ENCODE data around the gene SGCA.
A peak's percentile ranks its signal among the peaks of the same experiment; 100 is the strongest.

The SGCA gene

DNA sequence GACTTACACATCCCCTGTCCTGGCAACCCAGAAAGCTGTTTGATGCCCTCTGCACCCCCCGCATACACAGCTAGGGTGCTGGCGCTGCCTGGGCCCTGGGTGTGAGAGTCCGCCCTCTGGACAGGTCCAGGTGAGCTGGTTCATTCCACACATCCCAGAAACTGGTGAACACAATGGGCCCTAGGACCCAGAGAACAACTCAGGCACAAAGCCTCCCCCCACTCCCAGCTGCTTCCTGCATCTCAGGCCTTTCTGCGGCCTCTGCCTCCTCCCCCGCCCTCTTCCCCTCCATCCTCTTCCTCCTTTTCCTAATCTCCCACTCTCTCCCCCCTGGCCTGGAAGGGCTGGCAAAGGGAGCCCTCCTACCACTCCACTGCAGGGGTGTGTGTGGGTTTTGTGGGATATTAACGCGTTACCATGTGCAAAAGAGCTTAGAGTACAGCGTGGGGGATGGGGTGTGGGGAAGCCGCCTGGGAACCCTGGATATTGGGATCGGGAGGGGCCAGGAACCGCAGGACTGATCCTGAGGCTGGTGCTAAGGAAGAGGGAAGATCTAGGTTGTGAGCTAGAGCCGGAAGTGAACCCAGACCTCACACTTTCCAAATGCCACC lies 13.8 kb upstream of the SGCA start (continued):
- TF ChIP-seq, protein P1, sequence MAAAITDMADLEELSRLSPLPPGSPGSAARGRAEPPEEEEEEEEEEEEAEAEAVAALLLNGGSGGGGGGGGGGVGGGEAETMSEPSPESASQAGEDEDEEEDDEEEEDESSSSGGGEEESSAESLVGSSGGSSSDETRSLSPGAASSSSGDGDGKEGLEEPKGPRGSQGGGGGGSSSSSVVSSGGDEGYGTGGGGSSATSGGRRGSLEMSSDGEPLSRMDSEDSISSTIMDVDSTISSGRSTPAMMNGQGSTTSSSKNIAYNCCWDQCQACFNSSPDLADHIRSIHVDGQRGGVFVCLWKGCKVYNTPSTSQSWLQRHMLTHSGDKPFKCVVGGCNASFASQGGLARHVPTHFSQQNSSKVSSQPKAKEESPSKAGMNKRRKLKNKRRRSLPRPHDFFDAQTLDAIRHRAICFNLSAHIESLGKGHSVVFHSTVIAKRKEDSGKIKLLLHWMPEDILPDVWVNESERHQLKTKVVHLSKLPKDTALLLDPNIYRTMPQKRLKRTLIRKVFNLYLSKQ (tag by site-specific recombination; IDR thresholded peaks at IDR 0.05; ENCODE audit: borderline replicate concordance) = no peak
- TF ChIP-seq HOXD13 (CRISPR knock-in tag; IDR thresholded peaks at IDR 0.05; ENCODE audit: borderline replicate concordance) (no peak), ZNF324 (tag by site-specific recombination; IDR thresholded peaks at IDR 0.05) (peak; percentile 95), ZSCAN16 (tag by site-specific recombination; IDR thresholded peaks at IDR 0.05) (0 out of 2 replicates have a peak, but pooled peaks have one; percentile 47), SP3 (tag by site-specific recombination; IDR thresholded peaks at IDR 0.05) (peak; percentile 89), ZNF76 (tag by site-specific recombination; IDR thresholded peaks at IDR 0.05; ENCODE audit: borderline replicate concordance, low read depth) (peak; percentile 88), ZNF239 (tag by site-specific recombination; IDR thresholded peaks at IDR 0.05) (no peak), KLF10 (tag by site-specific recombination; IDR thresholded peaks at IDR 0.05) (peak; percentile 49; the same call in 1 of the 2 replicates), ZFHX2 (tag by site-specific recombination; conservative IDR thresholded peaks at IDR 0.05) (peak; percentile 99), ZNF560 (tag by site-specific recombination; IDR thresholded peaks at IDR 0.05; ENCODE audit: borderline replicate concordance) (no peak), ZNF292 (tag by site-specific recombination; IDR thresholded peaks at IDR 0.05; ENCODE audit: borderline replicate concordance, low read depth) (no peak), ZNF600 (tag by site-specific recombination; IDR thresholded peaks at IDR 0.05) (peak; percentile 51), SETDB1 (IDR thresholded peaks at IDR 0.05; ENCODE audit: insufficient read length, low read length) (no peak), ZNF426 (tag by site-specific recombination; IDR thresholded peaks at IDR 0.05) (no peak), KLF7 (tag by site-specific recombination; IDR thresholded peaks at IDR 0.05; ENCODE audit: borderline replicate concordance) (peak; percentile 79; the same call in 1 of the 2 replicates), KLF1 (tag by site-specific recombination; IDR thresholded peaks at IDR 0.05) (peak; percentile 62; the same call in 1 of the 2 replicates), ZNF433 (tag by site-specific recombination; IDR thresholded peaks at IDR 0.05; ENCODE audit: low read depth) (no peak), ZNF830 (tag by site-specific recombination; IDR thresholded peaks at IDR 0.05; ENCODE audit: low read depth) (no peak), ZNF654 (tag by site-specific recombination; IDR thresholded peaks at IDR 0.05; ENCODE audit: low read depth) (no peak), ZNF585B (tag by site-specific recombination; IDR thresholded peaks at IDR 0.05) (no peak), KLF16 (tag by site-specific recombination; IDR thresholded peaks at IDR 0.05) (peak; percentile 92), ZEB2 (tag by site-specific recombination; IDR thresholded peaks at IDR 0.05) (peak; percentile 69)
- TF ChIP-seq, protein P2, sequence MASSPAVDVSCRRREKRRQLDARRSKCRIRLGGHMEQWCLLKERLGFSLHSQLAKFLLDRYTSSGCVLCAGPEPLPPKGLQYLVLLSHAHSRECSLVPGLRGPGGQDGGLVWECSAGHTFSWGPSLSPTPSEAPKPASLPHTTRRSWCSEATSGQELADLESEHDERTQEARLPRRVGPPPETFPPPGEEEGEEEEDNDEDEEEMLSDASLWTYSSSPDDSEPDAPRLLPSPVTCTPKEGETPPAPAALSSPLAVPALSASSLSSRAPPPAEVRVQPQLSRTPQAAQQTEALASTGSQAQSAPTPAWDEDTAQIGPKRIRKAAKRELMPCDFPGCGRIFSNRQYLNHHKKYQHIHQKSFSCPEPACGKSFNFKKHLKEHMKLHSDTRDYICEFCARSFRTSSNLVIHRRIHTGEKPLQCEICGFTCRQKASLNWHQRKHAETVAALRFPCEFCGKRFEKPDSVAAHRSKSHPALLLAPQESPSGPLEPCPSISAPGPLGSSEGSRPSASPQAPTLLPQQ (tag by site-specific recombination; IDR thresholded peaks at IDR 0.05) = peak; percentile 76
- TF ChIP-seq, protein P3, sequence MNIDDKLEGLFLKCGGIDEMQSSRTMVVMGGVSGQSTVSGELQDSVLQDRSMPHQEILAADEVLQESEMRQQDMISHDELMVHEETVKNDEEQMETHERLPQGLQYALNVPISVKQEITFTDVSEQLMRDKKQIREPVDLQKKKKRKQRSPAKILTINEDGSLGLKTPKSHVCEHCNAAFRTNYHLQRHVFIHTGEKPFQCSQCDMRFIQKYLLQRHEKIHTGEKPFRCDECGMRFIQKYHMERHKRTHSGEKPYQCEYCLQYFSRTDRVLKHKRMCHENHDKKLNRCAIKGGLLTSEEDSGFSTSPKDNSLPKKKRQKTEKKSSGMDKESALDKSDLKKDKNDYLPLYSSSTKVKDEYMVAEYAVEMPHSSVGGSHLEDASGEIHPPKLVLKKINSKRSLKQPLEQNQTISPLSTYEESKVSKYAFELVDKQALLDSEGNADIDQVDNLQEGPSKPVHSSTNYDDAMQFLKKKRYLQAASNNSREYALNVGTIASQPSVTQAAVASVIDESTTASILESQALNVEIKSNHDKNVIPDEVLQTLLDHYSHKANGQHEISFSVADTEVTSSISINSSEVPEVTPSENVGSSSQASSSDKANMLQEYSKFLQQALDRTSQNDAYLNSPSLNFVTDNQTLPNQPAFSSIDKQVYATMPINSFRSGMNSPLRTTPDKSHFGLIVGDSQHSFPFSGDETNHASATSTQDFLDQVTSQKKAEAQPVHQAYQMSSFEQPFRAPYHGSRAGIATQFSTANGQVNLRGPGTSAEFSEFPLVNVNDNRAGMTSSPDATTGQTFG (tag by site-specific recombination; IDR thresholded peaks at IDR 0.05; ENCODE audit: borderline replicate concordance) = 0 out of 2 replicates have a peak, but pooled peaks have one; percentile 6
- TF ChIP-seq, protein P4, sequence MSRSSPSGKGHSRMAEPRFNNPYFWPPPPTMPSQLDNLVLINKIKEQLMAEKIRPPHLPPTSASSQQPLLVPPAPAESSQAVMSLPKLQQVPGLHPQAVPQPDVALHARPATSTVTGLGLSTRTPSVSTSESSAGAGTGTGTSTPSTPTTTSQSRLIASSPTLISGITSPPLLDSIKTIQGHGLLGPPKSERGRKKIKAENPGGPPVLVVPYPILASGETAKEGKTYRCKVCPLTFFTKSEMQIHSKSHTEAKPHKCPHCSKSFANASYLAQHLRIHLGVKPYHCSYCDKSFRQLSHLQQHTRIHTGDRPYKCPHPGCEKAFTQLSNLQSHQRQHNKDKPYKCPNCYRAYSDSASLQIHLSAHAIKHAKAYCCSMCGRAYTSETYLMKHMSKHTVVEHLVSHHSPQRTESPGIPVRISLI (tag by site-specific recombination; IDR thresholded peaks at IDR 0.05) = no peak
- TF ChIP-seq, protein P5, sequence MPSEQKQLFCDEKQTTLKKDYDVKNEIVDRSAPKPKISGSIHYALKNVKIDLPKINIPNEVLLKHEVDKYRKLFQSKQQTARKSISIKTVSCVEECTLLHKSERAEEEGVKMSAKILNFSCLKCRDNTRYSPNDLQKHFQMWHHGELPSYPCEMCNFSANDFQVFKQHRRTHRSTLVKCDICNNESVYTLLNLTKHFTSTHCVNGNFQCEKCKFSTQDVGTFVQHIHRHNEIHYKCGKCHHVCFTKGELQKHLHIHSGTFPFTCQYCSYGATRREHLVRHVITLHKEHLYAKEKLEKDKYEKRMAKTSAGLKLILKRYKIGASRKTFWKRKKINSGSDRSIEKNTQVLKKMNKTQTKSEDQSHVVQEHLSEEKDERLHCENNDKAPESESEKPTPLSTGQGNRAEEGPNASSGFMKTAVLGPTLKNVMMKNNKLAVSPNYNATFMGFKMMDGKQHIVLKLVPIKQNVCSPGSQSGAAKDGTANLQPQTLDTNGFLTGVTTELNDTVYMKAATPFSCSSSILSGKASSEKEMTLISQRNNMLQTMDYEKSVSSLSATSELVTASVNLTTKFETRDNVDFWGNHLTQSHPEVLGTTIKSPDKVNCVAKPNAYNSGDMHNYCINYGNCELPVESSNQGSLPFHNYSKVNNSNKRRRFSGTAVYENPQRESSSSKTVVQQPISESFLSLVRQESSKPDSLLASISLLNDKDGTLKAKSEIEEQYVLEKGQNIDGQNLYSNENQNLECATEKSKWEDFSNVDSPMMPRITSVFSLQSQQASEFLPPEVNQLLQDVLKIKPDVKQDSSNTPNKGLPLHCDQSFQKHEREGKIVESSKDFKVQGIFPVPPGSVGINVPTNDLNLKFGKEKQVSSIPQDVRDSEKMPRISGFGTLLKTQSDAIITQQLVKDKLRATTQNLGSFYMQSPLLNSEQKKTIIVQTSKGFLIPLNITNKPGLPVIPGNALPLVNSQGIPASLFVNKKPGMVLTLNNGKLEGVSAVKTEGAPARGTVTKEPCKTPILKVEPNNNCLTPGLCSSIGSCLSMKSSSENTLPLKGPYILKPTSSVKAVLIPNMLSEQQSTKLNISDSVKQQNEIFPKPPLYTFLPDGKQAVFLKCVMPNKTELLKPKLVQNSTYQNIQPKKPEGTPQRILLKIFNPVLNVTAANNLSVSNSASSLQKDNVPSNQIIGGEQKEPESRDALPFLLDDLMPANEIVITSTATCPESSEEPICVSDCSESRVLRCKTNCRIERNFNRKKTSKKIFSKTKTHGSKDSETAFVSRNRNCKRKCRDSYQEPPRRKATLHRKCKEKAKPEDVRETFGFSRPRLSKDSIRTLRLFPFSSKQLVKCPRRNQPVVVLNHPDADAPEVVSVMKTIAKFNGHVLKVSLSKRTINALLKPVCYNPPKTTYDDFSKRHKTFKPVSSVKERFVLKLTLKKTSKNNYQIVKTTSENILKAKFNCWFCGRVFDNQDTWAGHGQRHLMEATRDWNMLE (tag by site-specific recombination; conservative IDR thresholded peaks at IDR 0.05; ENCODE audit: low read depth) = peak; percentile 45
